Mesenchymal stem cell (in vitro differentiated cells and primary cell): ENCODE measurements around the gene LIMK2.

Source experiments
- DNase-seq: peaks from one replicate; pipeline ENCODE4 v3.0.0-alpha.2; 2013
- H2AFZ ChIP-seq: one replicate; pipeline ENCODE4 v1.6.1; 2013; ENCODE audit warnings: low read depth, mild to moderate bottlenecking, control low read depth, inconsistent platforms, low read length, moderate library complexity
- H2AK5ac ChIP-seq: 2 replicates; pipeline ENCODE4 v1.6.1; 2013; ENCODE audit warnings: low read length, moderate library complexity, mild to moderate bottlenecking, inconsistent platforms; ENCODE audit not compliant: severe bottlenecking
- H2BK120ac ChIP-seq: one replicate; pipeline ENCODE4 v1.6.1; 2013; ENCODE audit warnings: low read depth, mild to moderate bottlenecking, inconsistent platforms, low read length, moderate library complexity
- H2BK12ac ChIP-seq, 2 experiments: one replicate each; pipeline ENCODE4 v1.6.1; 2013; ENCODE audit warnings: inconsistent platforms in 2 of 2, low read length in 2 of 2, mild to moderate bottlenecking in 2 of 2, moderate library complexity in 2 of 2, control low read depth in 1 of 2
- H2BK15ac ChIP-seq: one replicate; pipeline ENCODE4 v1.6.1; 2013; ENCODE audit warnings: mild to moderate bottlenecking, low read depth, inconsistent platforms; ENCODE audit not compliant: poor library complexity, severe bottlenecking
- H2BK5ac ChIP-seq: 2 replicates; pipeline ENCODE4 v1.6.1; 2013; ENCODE audit warnings: low read depth, mild to moderate bottlenecking, low read length, control low read depth, inconsistent platforms; ENCODE audit not compliant: poor library complexity, severe bottlenecking
- H3K14ac ChIP-seq, 2 experiments: one replicate each; pipeline ENCODE4 v1.6.1; 2013; ENCODE audit warnings: inconsistent platforms in 2 of 2, low read length in 2 of 2, control low read depth in 1 of 2, mild to moderate bottlenecking in 1 of 2, moderate library complexity in 1 of 2
- H3K18ac ChIP-seq, 2 experiments: one replicate each; pipeline ENCODE4 v1.6.1; 2013; ENCODE audit warnings: inconsistent platforms in 2 of 2, low read length in 2 of 2, control low read depth in 1 of 2, low read depth in 1 of 2, mild to moderate bottlenecking in 1 of 2
- H3K23ac ChIP-seq, 2 experiments: one replicate each; pipeline ENCODE4 v1.6.1; 2013; ENCODE audit warnings: inconsistent platforms in 2 of 2, low read length in 2 of 2, mild to moderate bottlenecking in 2 of 2, moderate library complexity in 2 of 2, control low read depth in 1 of 2
- H3K27ac ChIP-seq: 2 replicates; pipeline ENCODE4 v1.5.1; 2013; ENCODE audit warnings: mild to moderate bottlenecking, moderate library complexity, low read length, control low read depth, inconsistent platforms; ENCODE audit not compliant: poor library complexity, severe bottlenecking
- H3K27me3 ChIP-seq, 2 experiments: 2 replicates each; pipeline versions ENCODE4 v1.6.1 to v1.7.0; 2013; ENCODE audit warnings: low read length in 2 of 2, mild to moderate bottlenecking in 2 of 2, moderate library complexity in 2 of 2, control low read depth in 1 of 2, inconsistent platforms in 1 of 2; ENCODE audit not compliant: control insufficient read depth in 1 of 2, insufficient read depth in 1 of 2
- H3K36me3 ChIP-seq, 2 experiments: 2 replicates each; pipeline versions ENCODE4 v1.6.1 to v1.7.0; 2013; ENCODE audit warnings: low read length in 2 of 2, control low read depth in 1 of 2, inconsistent platforms in 1 of 2, low read depth in 1 of 2, mild to moderate bottlenecking in 1 of 2; ENCODE audit not compliant: insufficient read depth in 2 of 2, control insufficient read depth in 1 of 2
- H3K4ac ChIP-seq, 2 experiments: one replicate each; pipeline ENCODE4 v1.6.1; 2013; ENCODE audit warnings: inconsistent platforms in 2 of 2, low read length in 2 of 2, mild to moderate bottlenecking in 2 of 2, moderate library complexity in 2 of 2, control low read depth in 1 of 2, low read depth in 1 of 2
- H3K4me1 ChIP-seq: 2 replicates; pipeline ENCODE4 v1.6.1; 2013; ENCODE audit warnings: low read depth, low read length, control low read depth; ENCODE audit not compliant: control insufficient read depth, insufficient read depth
- H3K4me2 ChIP-seq: 2 replicates; pipeline ENCODE4 v1.6.1; 2013; ENCODE audit warnings: low read length, mild to moderate bottlenecking, inconsistent platforms; ENCODE audit not compliant: poor library complexity, severe bottlenecking
- H3K4me3 ChIP-seq, 2 experiments: 2 replicates each; pipeline versions ENCODE4 v1.5.1 to v1.7.0; 2013; ENCODE audit warnings: low read length in 2 of 2, mild to moderate bottlenecking in 2 of 2, control low read depth in 1 of 2, low read depth in 1 of 2; ENCODE audit not compliant: insufficient read depth in 1 of 2
- H3K79me1 ChIP-seq: replicated peaks from 2 replicates; pipeline ENCODE4 v1.6.1; 2013; ENCODE audit warnings: mild to moderate bottlenecking, control low read depth, low read length, inconsistent platforms; ENCODE audit not compliant: poor library complexity, severe bottlenecking
- H3K9ac ChIP-seq: 2 replicates; pipeline ENCODE4 v1.7.0; 2013; ENCODE audit warnings: mild to moderate bottlenecking, low read length, moderate library complexity
- H3K9me3 ChIP-seq: 2 replicates; pipeline ENCODE4 v1.7.0; 2013; ENCODE audit warnings: mild to moderate bottlenecking, low read length; ENCODE audit not compliant: control insufficient read depth
- H4K8ac ChIP-seq: one replicate; pipeline ENCODE4 v1.6.1; 2013; ENCODE audit warnings: inconsistent platforms, mild to moderate bottlenecking, low read length, moderate library complexity
- H4K91ac ChIP-seq: one replicate; pipeline ENCODE4 v1.6.1; 2013; ENCODE audit warnings: mild to moderate bottlenecking, low read length, inconsistent platforms
- WGBS: methylation state at CpG from one replicate; pipeline ENCODE4 v1.1.7; 2013; ENCODE audit warnings: mixed read lengths; 5-methylcytosine and 5-hydroxymethylcytosine counted together

LIMK2 gene

GRCh38 chr22:31286360-31287255, 74.5 kb downstream of the LIMK2 start:
- no peak overlapping the region for H3K4me2 ChIP-seq
- H3K4ac ChIP-seq: no peak overlapping the region
- no peak overlapping the region for H2BK120ac ChIP-seq
- no peak overlapping the region for H2BK15ac ChIP-seq
- whole genome bisulfite sequencing: 63% methylated on average over 8 of the region's 8 CpGs
- no peak overlapping the region for H2AFZ ChIP-seq
- no peak overlapping the region for H3K9ac ChIP-seq
- H4K91ac ChIP-seq: no peak overlapping the region
- H3K23ac ChIP-seq: no peak overlapping the region
- H2BK5ac ChIP-seq: no peak overlapping the region
- peaks cover 8% of the 10 kb centered on the region for H3K4me1 ChIP-seq
- peak; percentile 30 for DNase-seq
- H3K4me3 ChIP-seq: no peak overlapping the region
- H3K79me1 ChIP-seq: peaks cover 7% of the 10 kb centered on the region
- H3K36me3 ChIP-seq: peaks cover 44 to 77% of the 10 kb centered on the region in 2 experiments
- H3K18ac ChIP-seq: no peak overlapping the region
- no peaks in the 10 kb centered on the region for H3K27me3 ChIP-seq
- no peak overlapping the region for H3K27ac ChIP-seq
- H4K8ac ChIP-seq: no peak overlapping the region
- no peak overlapping the region for H3K14ac ChIP-seq
- H2AK5ac ChIP-seq: no peak overlapping the region
- H3K9me3 ChIP-seq: no peaks in the 10 kb centered on the region
- no peak overlapping the region for H2BK12ac ChIP-seq

- Histone ChIP-seq H2AFZ (no peak overlapping the region), H2BK12ac (no peak overlapping the region), H2BK15ac (no peak overlapping the region), H3K14ac (no peak overlapping the region), H3K4ac (no peak overlapping the region), H3K9ac (no peak overlapping the region), H4K91ac (no peak overlapping the region), H2BK5ac (no peak overlapping the region), H3K27ac (no peak overlapping the region), H3K9me3 (no peaks in the 10 kb centered on the region), H3K27me3 (no peaks in the 10 kb centered on the region), H3K4me2 (no peak overlapping the region), H3K23ac (no peak overlapping the region), H3K18ac (no peak overlapping the region), H2BK120ac (no peak overlapping the region), H3K4me3 (no peak overlapping the region), H4K8ac (no peak overlapping the region), H3K36me3 (peaks cover 31 to 64% of the 10 kb centered on the region in 2 experiments), H2AK5ac (no peak overlapping the region), H3K4me1 (peaks cover 8% of the 10 kb centered on the region), H3K79me1 (peaks cover 7% of the 10 kb centered on the region)
- no peak for DNase-seq
- WGBS: 96% methylated on average over 4 of the region's 6 CpGs
Observed at GRCh38 chr22:31287818-31288495, 75.9 kb downstream of the LIMK2 start.

GRCh38 chr22:31288496-31289240, 76.6 kb downstream of the LIMK2 start:
- H3K4me1 ChIP-seq: peaks cover 8% of the 10 kb centered on the region
- H2BK120ac ChIP-seq: no peak overlapping the region
- 74% methylated on average over 5 of the region's 5 CpGs for WGBS
- no peak overlapping the region for H3K4me3 ChIP-seq
- no peaks in the 10 kb centered on the region for H3K27me3 ChIP-seq
- no peak overlapping the region for H3K4me2 ChIP-seq
- peak; percentile 32 for DNase-seq
- H2AK5ac ChIP-seq: no peak overlapping the region
- H3K14ac ChIP-seq: no peak overlapping the region
- H3K23ac ChIP-seq: no peak overlapping the region
- no peak overlapping the region for H4K8ac ChIP-seq
- no peak overlapping the region for H3K18ac ChIP-seq
- no peaks in the 10 kb centered on the region for H3K9me3 ChIP-seq
- H2BK15ac ChIP-seq: no peak overlapping the region
- H4K91ac ChIP-seq: no peak overlapping the region
- no peak overlapping the region for H3K27ac ChIP-seq
- H3K79me1 ChIP-seq: peaks cover 7% of the 10 kb centered on the region
- H2BK5ac ChIP-seq: no peak overlapping the region
- H3K9ac ChIP-seq: no peak overlapping the region
- no peak overlapping the region for H2AFZ ChIP-seq
- no peak overlapping the region for H3K4ac ChIP-seq
- peaks cover 28 to 57% of the 10 kb centered on the region in 2 experiments for H3K36me3 ChIP-seq
- no peak overlapping the region for H2BK12ac ChIP-seq
